ENCODE measurements around the gene EIF2D.

DNA sequence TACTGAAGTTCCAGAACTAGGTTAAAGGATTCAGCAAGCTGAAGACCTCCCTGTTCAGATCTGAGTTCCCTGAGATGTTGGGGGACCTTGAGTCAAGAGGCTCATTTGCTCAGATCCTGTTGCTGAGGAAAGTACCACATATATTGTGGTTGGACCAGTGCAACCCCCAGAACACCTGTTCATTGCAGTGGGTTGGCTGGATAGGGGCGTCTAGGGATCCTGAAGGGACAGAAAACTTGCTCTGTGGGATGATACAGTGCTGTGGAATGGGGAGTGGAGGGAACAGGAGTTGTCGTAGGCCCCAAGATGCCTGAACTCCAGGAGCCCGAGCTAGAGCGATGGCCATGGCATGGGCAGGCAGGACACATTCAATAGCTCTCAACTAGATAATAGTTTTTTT is 47.9 kb upstream of the EIF2D start:
- TF ChIP-seq, protein P1, sequence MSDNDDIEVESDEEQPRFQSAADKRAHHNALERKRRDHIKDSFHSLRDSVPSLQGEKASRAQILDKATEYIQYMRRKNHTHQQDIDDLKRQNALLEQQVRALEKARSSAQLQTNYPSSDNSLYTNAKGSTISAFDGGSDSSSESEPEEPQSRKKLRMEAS (IDR thresholded peaks at IDR 0.05): no peak
- TF ChIP-seq RAD21 (IDR thresholded peaks at IDR 0.05; ENCODE audit: low read depth) (no peak), EGR1 (IDR thresholded peaks at IDR 0.05) (no peak), YY1 (IDR thresholded peaks at IDR 0.05; ENCODE audit: low read depth) (no peak), TAF1 (IDR thresholded peaks at IDR 0.05; ENCODE audit: low read depth) (no peak), CREB1 (IDR thresholded peaks at IDR 0.05; ENCODE audit: low read depth) (no peak), ZBTB7A (IDR thresholded peaks at IDR 0.05; ENCODE audit: low read depth) (no peak), FOXM1 (IDR thresholded peaks at IDR 0.05; ENCODE audit: borderline replicate concordance, low read depth) (no peak), EP300 (IDR thresholded peaks at IDR 0.05; ENCODE audit: borderline replicate concordance) (no peak), USF1 (IDR thresholded peaks at IDR 0.05) (no peak), REST (IDR thresholded peaks at IDR 0.05; ENCODE audit: low read depth) (no peak), CEBPB (IDR thresholded peaks at IDR 0.05) (no peak), TEAD4 (IDR thresholded peaks at IDR 0.05) (no peak), NFIC (IDR thresholded peaks at IDR 0.05) (no peak)
